DMS 273 (cell line): ENCODE results near the gene CHAMP1.

Experiments
- DNase-seq: peaks from one replicate; lab custom pipeline; 2025; ENCODE audit not compliant: unreplicated experiment; lab: John Stamatoyannopoulos, UW

CHAMP1 gene

DNA sequence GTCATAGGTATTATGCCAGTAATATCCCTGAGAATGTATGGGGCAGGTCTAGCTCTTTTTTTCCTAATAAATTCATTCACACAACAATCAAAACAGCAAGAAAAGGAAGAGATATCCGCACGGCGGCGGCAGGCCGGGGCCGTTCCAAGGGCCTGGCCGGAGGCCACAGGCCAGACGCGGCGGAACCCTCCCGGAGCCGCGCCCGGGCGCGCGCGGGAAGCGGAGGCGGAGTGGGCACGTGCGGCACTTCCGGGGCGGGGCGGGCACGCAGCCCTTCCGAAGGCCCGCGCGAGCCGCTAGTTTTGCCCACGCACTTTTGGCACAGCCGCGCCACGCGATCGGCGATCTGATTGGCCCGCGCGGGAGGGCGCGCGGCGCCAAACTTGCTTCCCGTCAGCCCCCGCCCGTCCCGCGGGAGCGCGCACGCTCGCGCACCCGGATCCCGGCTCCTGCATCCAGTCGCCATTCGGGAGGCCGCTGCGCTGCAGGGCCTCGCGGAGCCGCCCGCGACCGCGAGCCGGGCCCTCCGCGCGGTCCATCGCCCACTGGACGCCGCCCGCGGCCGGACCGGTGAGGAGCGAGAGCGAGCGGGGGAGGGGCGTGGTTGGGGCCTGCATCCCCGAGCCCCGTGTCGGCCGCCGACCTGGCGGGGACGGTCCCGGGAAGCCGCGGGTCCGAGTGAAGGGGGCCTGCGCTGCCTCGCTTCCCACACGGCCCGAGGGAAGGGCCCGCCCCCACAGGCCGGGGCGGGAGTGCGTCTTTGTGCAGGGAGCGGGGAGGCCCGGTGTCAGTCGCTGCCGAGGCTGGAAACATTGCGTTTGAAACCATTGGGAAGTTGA lies at the start of gene CHAMP1:
Gene CHAMP1, plus strand, starts transcription at position 430 of the 839 bp plus-strand sequence. CDS start 9,340 bp downstream, outside the sequence.
- peak; percentile 98 for DNase-seq

DNA sequence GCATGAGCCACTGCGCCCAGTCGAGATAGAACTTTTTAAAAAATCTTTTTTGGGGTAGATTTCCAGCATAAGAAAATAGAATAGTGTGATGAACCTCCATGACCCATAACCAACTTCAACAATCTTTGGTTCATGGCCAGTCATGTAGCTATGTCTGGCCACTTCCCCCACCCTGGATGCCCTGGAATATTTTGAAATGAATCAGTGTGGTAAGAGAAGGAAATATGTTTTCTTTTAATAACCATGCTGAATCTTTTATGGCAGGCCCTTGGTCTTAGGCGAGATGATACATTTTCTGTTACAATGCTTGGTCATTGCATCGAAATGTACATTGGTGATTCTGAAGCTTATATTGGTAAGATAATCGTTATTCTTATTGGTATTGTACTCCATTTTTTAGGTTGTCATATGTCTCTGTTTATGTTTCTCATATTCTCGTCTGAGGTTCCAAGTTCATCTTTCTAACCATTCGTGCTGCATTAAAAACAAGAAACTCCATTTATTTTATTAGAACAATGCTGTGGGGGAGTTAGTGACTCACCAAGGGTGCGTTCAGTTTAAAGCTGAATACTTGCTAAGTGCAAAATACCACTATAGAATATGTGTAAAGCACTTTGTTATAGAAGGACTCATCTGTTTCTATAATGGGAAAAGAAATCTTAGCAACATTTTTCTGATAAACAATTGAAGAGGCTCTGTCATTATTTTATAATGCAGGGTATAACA lies 49.3 kb upstream of the CHAMP1 start:
- no peak for DNase-seq

DNA sequence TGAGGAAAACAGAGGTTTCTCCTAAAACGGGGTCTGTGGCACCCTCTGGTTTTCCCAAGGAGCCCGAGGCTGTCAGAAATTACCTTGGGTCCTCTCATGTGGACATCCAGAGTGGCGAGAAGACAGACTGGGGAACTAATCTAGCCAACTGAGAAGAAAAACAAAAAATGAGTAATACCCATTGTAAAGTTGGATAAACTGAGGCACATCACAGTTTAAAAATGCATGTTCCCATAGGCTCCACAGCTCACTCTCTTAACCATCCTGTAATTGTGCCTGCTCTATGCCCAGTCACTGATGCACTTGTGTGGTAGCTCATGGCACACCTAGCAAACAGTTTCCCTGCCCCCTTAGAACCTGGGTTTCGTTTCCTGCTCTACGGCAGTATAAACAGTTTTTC lies 48.1 kb upstream of the CHAMP1 start:
- no peak for DNase-seq

GRCh38 chr13:114268344-114269280 lies 45.7 kb upstream of the CHAMP1 start:
- no peak for DNase-seq

DNA sequence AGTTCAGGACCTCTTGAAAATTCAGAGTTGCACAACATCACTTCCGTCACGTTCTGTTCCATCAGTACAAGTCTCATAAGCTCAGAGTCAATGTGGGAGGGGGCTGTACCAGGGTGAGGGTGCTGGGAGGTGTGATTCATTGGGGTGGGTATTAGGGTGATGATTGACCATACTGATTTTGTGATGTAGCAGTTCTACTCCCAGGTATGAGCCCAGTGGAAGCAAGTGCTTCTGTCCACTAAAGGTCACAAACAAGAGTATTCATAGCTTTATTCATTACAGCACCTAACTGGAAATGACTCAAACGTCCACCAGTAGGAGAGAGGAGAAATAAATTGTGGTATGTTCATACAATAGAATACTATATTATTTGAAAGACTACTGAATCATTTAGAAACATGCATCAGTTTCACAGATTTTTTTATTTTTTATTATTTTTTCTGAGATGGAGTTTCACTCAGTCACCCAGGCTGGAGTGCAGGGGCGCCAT lies 45.0 kb upstream of the CHAMP1 start:
- no peak for DNase-seq

GRCh38 chr13:114272977-114273376 lies 41.3 kb upstream of the CHAMP1 start:
- DNase-seq: no peak

GRCh38 chr13:114275304-114275703 lies 39.0 kb upstream of the CHAMP1 start:
- DNase-seq: no peak

- no peak for DNase-seq
Observed at GRCh38 chr13:114279146-114279545, 35.2 kb upstream of the CHAMP1 start.

GRCh38 chr13:114279758-114280355 lies 34.4 kb upstream of the CHAMP1 start:
- peak; percentile 29 for DNase-seq

- peak; percentile 96 for DNase-seq
Observed at GRCh38 chr13:114281351-114282040, 32.8 kb upstream of the CHAMP1 start, which contains the start of gene UPF3A. UPF3A (plus strand) TSS chr13:114281601; CDS start chr13:114281640, 39 bp downstream.

DNA sequence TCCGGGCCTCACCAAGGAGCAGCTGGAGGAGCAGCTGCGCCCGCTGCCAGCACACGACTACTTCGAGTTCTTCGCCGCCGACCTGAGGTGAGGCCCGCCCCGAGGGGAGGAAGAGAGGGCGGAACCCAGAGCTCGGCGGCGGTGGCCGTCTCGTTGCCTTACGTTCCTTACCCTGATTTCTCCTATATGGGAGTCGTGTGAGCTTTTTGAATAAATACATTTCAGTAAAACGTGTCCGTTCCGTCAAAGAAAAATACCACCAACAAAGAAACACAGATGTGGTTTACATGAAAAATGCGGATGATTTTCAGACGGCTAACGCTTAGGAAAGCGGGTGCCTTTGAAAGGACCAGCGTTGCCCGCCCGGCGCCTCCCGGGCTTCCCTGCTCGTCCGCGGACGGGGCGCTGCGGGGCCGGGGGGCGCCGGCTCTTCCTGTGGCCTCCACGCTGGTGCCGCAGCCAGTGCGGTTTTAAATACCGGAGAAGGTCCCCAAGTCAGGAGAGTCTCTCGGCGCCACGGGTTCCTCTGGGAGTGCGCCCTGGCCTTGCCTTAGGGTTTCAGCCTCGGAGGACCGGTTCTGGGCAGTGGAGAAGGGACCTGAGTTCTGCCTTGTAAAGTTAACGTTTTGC lies 32.1 kb upstream of the CHAMP1 start:
- DNase-seq: peak; percentile 96

- DNase-seq: no peak
Observed at GRCh38 chr13:114283576-114283975, 30.7 kb upstream of the CHAMP1 start.

DNA sequence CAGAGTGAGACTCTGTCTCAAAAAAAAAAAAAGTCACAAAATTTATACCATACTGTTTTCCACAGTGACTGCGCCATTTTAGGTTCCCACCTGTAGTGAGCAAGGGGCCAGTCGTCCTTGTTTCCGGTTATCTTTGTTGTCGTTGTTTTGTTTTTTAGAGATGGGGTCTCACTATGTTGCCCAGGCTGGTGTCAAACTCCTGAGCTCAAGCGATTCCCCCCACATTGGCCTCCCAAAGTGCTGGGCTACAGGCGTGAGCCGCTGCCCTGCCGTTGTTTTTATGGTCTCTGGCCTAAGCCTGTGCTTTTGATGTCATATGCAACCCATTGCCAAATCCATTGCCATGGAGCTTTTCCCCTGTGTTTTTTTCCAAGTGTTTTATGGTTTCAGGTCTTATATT lies 29.6 kb upstream of the CHAMP1 start:
- no peak for DNase-seq

GRCh38 chr13:114285166-114285808 lies 29.0 kb upstream of the CHAMP1 start:
- DNase-seq: no peak

GRCh38 chr13:114286808-114287207 lies 27.5 kb upstream of the CHAMP1 start:
- no peak for DNase-seq

DNA sequence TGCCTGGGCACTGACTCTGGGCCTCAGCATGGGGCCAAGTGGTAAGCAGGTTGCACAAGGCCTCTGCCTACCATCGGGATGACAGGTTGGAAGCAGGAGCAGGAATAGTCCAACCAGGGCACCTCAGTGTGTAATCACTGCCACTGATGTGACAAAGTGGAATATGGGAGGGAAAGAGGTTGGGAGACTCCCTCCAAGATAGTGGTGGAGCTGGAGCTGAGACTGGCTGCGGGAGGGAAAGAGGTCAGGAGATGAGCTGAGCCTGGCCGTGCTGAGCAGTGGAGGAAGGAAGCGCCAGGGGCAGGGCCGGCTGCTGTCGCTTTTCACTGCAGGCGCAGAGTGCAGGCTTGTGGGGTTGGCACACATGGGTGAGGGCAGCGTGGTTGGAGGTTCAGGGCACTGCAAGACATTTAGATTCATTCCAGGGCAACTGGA lies 26.1 kb upstream of the CHAMP1 start:
- no peak for DNase-seq

- DNase-seq: no peak
Observed at GRCh38 chr13:114296448-114296847, 17.9 kb upstream of the CHAMP1 start.

GRCh38 chr13:114296902-114297301 lies 17.4 kb upstream of the CHAMP1 start:
- DNase-seq: no peak

DNA sequence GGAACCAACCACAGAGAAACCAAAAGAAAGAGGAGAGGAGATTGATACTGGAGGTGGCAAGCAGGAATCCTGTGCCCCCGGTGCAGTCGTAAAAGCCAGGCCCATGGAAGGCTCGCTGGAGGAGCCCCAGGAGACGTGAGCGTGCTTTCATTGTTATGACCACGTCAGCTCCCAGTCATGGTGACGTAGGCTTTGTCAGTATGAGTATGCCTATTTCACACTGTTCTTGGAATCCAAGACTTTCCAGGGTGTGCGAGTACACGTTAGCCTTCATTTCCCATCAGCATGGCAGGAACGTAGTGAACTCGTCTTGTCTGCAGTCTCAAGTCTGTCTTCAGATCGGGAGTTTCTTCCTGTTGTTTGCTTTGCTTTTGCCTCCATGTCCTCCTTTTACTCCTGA lies 15.4 kb upstream of the CHAMP1 start:
- DNase-seq: no peak
